GM12872 (cell line): ENCODE data around the gene KCNMA1.

Source experiments
- TF ChIP-seq, protein P1 (sequence below): IDR thresholded peaks from 3 replicates; pipeline ENCODE4 v1.5.1; 2011; ENCODE audit warnings: low read depth, mild to moderate bottlenecking, low read length, moderate library complexity; ENCODE audit not compliant: insufficient read depth

Gene KCNMA1

GRCh38 chr10:77101341-77101740, 536.3 kb downstream of the KCNMA1 start:
- TF ChIP-seq, protein P1, sequence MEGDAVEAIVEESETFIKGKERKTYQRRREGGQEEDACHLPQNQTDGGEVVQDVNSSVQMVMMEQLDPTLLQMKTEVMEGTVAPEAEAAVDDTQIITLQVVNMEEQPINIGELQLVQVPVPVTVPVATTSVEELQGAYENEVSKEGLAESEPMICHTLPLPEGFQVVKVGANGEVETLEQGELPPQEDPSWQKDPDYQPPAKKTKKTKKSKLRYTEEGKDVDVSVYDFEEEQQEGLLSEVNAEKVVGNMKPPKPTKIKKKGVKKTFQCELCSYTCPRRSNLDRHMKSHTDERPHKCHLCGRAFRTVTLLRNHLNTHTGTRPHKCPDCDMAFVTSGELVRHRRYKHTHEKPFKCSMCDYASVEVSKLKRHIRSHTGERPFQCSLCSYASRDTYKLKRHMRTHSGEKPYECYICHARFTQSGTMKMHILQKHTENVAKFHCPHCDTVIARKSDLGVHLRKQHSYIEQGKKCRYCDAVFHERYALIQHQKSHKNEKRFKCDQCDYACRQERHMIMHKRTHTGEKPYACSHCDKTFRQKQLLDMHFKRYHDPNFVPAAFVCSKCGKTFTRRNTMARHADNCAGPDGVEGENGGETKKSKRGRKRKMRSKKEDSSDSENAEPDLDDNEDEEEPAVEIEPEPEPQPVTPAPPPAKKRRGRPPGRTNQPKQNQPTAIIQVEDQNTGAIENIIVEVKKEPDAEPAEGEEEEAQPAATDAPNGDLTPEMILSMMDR: no peak

DNA sequence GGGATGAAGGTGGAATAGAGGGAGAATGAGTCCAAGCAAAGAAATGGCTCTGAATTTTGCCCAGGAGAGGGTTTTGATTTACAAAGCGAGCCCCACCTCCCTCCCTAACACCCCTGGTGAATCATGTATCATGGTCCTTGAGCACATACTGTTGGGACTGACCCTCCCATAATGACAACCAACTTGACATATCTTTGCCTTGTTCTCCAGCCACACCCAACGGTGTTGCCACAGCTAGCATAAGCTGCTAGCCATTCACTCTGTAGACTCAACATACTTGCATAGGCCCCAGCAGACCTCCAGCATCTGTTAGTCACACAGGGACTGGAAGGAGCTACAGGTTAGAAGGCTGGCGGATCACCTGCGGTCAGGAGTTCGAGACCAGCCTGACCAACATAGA, 538.5 kb downstream of the KCNMA1 start:
- TF ChIP-seq, protein P1: no peak

- TF ChIP-seq, protein P1: no peak
These were observed 540.0 kb downstream of the KCNMA1 start for GRCh38 chr10:77097625-77098024.

GRCh38 chr10:77093126-77093525, 544.5 kb downstream of the KCNMA1 start:
- TF ChIP-seq, protein P1: no peak

DNA sequence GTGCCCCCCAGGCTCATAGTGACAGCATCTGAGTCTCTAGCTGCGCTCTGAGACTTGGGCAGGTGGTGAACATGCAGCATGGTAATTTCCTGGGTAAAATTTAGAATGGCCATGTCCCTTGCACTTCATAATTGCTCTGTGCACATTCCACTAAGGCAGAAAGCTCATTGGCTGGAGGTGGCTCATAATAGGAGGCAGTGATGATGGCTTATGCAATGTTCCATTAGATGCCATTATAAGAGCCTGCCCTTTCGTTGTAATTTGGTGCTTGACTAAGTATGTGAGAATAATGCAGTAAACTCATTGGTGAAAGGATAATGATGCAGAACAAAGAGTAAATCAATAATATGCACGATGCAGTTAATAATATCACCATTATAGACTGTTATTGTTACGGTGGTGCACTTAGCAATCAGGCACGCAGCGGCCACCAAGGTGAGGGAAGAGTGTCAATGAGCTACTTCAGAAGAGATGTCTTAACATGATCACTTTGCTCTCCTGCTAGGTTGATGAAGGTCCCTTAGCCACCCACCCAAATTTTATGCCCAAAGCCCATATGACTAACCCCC, 545.9 kb downstream of the KCNMA1 start:
- TF ChIP-seq, protein P1: no peak

- TF ChIP-seq, protein P1: no peak
These were observed 546.9 kb downstream of the KCNMA1 start for GRCh38 chr10:77090381-77091356.

- TF ChIP-seq, protein P1: no peak
These were observed 550.2 kb downstream of the KCNMA1 start for GRCh38 chr10:77087366-77087765.
